SK-N-SH (cell line): Measurements from ENCODE around the gene TERB2. TPM values are rescaled to one million over a fixed set of nuclear protein-coding genes. Genes with fewer than 3 reads are reported as not detected.
"Not testable (repeated sequence)": the region's sequence is repeated elsewhere in the genome, so short reads cannot be mapped to it uniquely, and the experiment has no call there.

Experiments used
- CTCF ChIA-PET: fragments of 300-600, 350-600 bp; formaldehyde crosslinking; extraction: SDS; loops from one replicate; lab custom pipeline; 2021; lab: Yijun Ruan, JAX
- POLR2A ChIA-PET: fragments of 350-600 bp; sonication (Branson Sonifier 250); formaldehyde crosslinking; extraction: SDS; loops from one replicate; lab custom pipeline; 2020; ENCODE audit warnings: antibody characterized with exemption, inconsistent platforms; lab: Yijun Ruan, JAX
- DNase-seq: peaks from one replicate; pipeline ENCODE4 v3.0.0; 2012
- H2AFZ ChIP-seq: fragments of 200-600 bp; sonication (generic); 2 replicates; pipeline ENCODE4 v1.8.1; 2016; ENCODE audit warnings: antibody characterized with exemption, mild to moderate bottlenecking, low read depth
- H3F3A ChIP-seq: fragments of 200-600 bp; sonication (generic); replicated peaks from 2 replicates; pipeline ENCODE3; 2016; ENCODE audit warnings: antibody characterized with exemption, mild to moderate bottlenecking; ENCODE audit not compliant: insufficient read depth
- H3K27ac ChIP-seq, 2 experiments: fragments of 200-500 bp in 1 of 2; fragments of 200-600 bp in 1 of 2; sonication (Bioruptor generic) in 1 of 2; sonication (generic), shearing (Covaris generic) in 1 of 2; 2 replicates each; pipeline versions ENCODE4 v1.5.1 to v1.6.1; 2014 to 2016; ENCODE audit warnings: low read depth in 2 of 2, inconsistent platforms in 1 of 2, low read length in 1 of 2, mild to moderate bottlenecking in 1 of 2, mixed read lengths in 1 of 2
- H3K27me3 ChIP-seq: fragments of 200-600 bp; sonication (generic), shearing (Covaris generic); 2 replicates; pipeline ENCODE4 v1.6.1; 2016; ENCODE audit warnings: mixed run types; ENCODE audit not compliant: insufficient read depth
- H3K36me3 ChIP-seq, 2 experiments: fragments of 200-500 bp in 1 of 2; fragments of 200-600 bp in 1 of 2; sonication (Bioruptor generic) in 1 of 2; sonication (generic) in 1 of 2; replicated peaks in 1 of 2; 2 replicates each; pipeline versions ENCODE3 to v1.5.1; 2014 to 2016; ENCODE audit warnings: low read length in 1 of 2, mild to moderate bottlenecking in 1 of 2; ENCODE audit not compliant: insufficient read depth in 2 of 2, control insufficient read depth in 1 of 2
- H3K4me1 ChIP-seq, 2 experiments: fragments of 200-500 bp in 1 of 2; fragments of 200-600 bp in 1 of 2; sonication (Bioruptor generic) in 1 of 2; sonication (generic), shearing (Covaris generic) in 1 of 2; 2 replicates each; pipeline versions ENCODE4 v1.5.1 to v1.6.1; 2014 to 2016; ENCODE audit warnings: low read depth in 1 of 2, low read length in 1 of 2, mixed run types in 1 of 2; ENCODE audit not compliant: insufficient read depth in 2 of 2, control insufficient read depth in 1 of 2
- H3K4me2 ChIP-seq: fragments of 200-600 bp; sonication (generic), shearing (Covaris generic); 2 replicates; pipeline ENCODE4 v1.6.1; 2017; ENCODE audit warnings: mixed run types
- H3K4me3 ChIP-seq, 2 experiments: fragments of 200-500 bp in 1 of 2; fragments of 200-600 bp in 1 of 2; sonication (Bioruptor generic) in 1 of 2; sonication (generic), shearing (Covaris generic) in 1 of 2; 2 replicates each; pipeline versions ENCODE4 v1.5.1 to v1.8.1; 2014 to 2016; ENCODE audit warnings: low read depth in 2 of 2, inconsistent platforms in 1 of 2, low read length in 1 of 2, mild to moderate bottlenecking in 1 of 2, mixed read lengths in 1 of 2, moderate library complexity in 1 of 2
- H3K79me2 ChIP-seq: fragments of 200-600 bp; sonication (generic); 2 replicates; pipeline ENCODE4 v1.8.1; 2017; ENCODE audit warnings: mild to moderate bottlenecking; ENCODE audit not compliant: insufficient read depth
- H3K9ac ChIP-seq: fragments of 200-600 bp; sonication (generic); 2 replicates; pipeline ENCODE4 v1.6.1; 2017; ENCODE audit warnings: mixed run types
- H3K9me2 ChIP-seq: fragments of 200-600 bp; sonication (generic); 2 replicates; pipeline ENCODE4 v1.6.1; 2017; ENCODE audit warnings: mixed run types
- H3K9me3 ChIP-seq: fragments of 200-600 bp; sonication (generic); 2 replicates; pipeline ENCODE4 v1.6.1; 2017; ENCODE audit warnings: mixed run types, mild to moderate bottlenecking, moderate library complexity
- H4K20me1 ChIP-seq: fragments of 200-600 bp; sonication (generic); 2 replicates; pipeline ENCODE4 v1.6.1; 2017; ENCODE audit warnings: mild to moderate bottlenecking, mixed run types; ENCODE audit not compliant: insufficient read depth
- CTCF ChIP-seq: fragments of 200-600 bp; sonication (generic); IDR thresholded peaks from 2 replicates; pipeline ENCODE4 v1.6.1; 2017; ENCODE audit warnings: antibody characterized with exemption, mild to moderate bottlenecking, moderate library complexity
- ELF1 ChIP-seq: IDR thresholded peaks from 2 replicates; pipeline ENCODE4 v1.4.0; 2012
- EP300 ChIP-seq, 2 experiments: IDR thresholded peaks; 2 replicates each; pipeline versions ENCODE4 v1.4.0 to v1.6.1; 2012; ENCODE audit warnings: borderline replicate concordance in 1 of 2, low read depth in 1 of 2, low read length in 1 of 2
- FOXJ3 ChIP-seq: sonication (generic); formaldehyde crosslinking; IDR thresholded peaks from 2 replicates; pipeline ENCODE4 v1.5.1; 2020; ENCODE audit warnings: mild to moderate bottlenecking, missing genetic modification reagents
- GATA2 ChIP-seq: sonication (generic); formaldehyde crosslinking; IDR thresholded peaks from 2 replicates; pipeline ENCODE4 v1.5.0; 2020; ENCODE audit warnings: mild to moderate bottlenecking, missing genetic modification reagents
- IRF3 ChIP-seq: fragments of 150-350 bp; IDR thresholded peaks from 2 replicates; pipeline ENCODE4 v1.6.1; 2016; ENCODE audit warnings: mild to moderate bottlenecking, low read depth, low read length
- MXI1 ChIP-seq: IDR thresholded peaks from 2 replicates; pipeline ENCODE4 v1.6.1; 2012; ENCODE audit warnings: mild to moderate bottlenecking, low read depth, low read length, improper control_type of control experiment
- NFIC ChIP-seq: IDR thresholded peaks from 2 replicates; pipeline ENCODE4 v1.4.0; 2012; ENCODE audit warnings: borderline replicate concordance
- RCOR1 ChIP-seq: fragments of 150-350 bp; IDR thresholded peaks from 2 replicates; pipeline ENCODE4 v1.6.1; 2017; ENCODE audit warnings: antibody characterized with exemption, low read length
- REST ChIP-seq: IDR thresholded peaks from 2 replicates; pipeline ENCODE4 v1.6.1; 2012; ENCODE audit warnings: mild to moderate bottlenecking, low read depth, low read length, moderate library complexity
- RXRA ChIP-seq: IDR thresholded peaks from 2 replicates; pipeline ENCODE4 v1.4.0; 2012; ENCODE audit warnings: low read depth, mild to moderate bottlenecking, borderline replicate concordance
- TCF12 ChIP-seq: IDR thresholded peaks from 2 replicates; pipeline ENCODE4 v1.4.0; 2012
- TEAD4 ChIP-seq: IDR thresholded peaks from 2 replicates; pipeline ENCODE4 v1.4.0; 2012; ENCODE audit warnings: mild to moderate bottlenecking, borderline replicate concordance; ENCODE audit not compliant: insufficient read depth
- ZBTB33 ChIP-seq: IDR thresholded peaks from 2 replicates; pipeline ENCODE4 v1.4.0; 2012; ENCODE audit warnings: low read depth, borderline replicate concordance
- WGBS: methylation state at CpG from one replicate; pipeline ENCODE4 v1.1.6; 2017; ENCODE audit warnings: low lambda C conversion rate; 5-methylcytosine and 5-hydroxymethylcytosine counted together
- polyA plus RNA-seq, 3 experiments: library from polyadenylated mRNA; depleted of rRNA; stranded (reverse); fragments of >200 nt; gene quantifications; 2 replicates each; pipeline ENCODE4 v1.2.3, GENCODE V29; 2012
- TF ChIP-seq, protein P1 (sequence below): IDR thresholded peaks from 2 replicates; pipeline ENCODE4; 2012
- TF ChIP-seq, protein P2 (sequence below): IDR thresholded peaks from 2 replicates; pipeline ENCODE4 v1.4.0; 2012; ENCODE audit warnings: low read depth, borderline replicate concordance

TERB2 gene
- polyA plus RNA-seq, 1 of the 3 experiments (the other 2 are of a cell fraction): not detected

GRCh38 chr15:44910981-44911625 is 45.4 kb upstream of the TERB2 start:
- H3K4me1 ChIP-seq: peaks cover 0 to 4% of the 10 kb centered on the region in 2 experiments; a peak in 1 of 4 replicates
- TF ChIP-seq, protein P1, sequence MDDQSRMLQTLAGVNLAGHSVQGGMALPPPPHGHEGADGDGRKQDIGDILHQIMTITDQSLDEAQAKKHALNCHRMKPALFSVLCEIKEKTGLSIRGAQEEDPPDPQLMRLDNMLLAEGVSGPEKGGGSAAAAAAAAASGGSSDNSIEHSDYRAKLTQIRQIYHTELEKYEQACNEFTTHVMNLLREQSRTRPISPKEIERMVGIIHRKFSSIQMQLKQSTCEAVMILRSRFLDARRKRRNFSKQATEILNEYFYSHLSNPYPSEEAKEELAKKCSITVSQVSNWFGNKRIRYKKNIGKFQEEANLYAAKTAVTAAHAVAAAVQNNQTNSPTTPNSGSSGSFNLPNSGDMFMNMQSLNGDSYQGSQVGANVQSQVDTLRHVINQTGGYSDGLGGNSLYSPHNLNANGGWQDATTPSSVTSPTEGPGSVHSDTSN: no peak
- TF ChIP-seq CTCF (no peak), TEAD4 (no peak), EP300 (IDR thresholded peaks at IDR 0.05; ENCODE audit: borderline replicate concordance in 1 of 2, low read depth in 1 of 2, low read length in 1 of 2) (no peak), ELF1 (no peak), REST (no peak), NFIC (no peak), RCOR1 (no peak), GATA2 (no peak), MXI1 (no peak), RXRA (no peak), TCF12 (no peak), ZBTB33 (no peak), FOXJ3 (CRISPR knock-in tag) (no peak), IRF3 (no peak)
- TF ChIP-seq, protein P2, sequence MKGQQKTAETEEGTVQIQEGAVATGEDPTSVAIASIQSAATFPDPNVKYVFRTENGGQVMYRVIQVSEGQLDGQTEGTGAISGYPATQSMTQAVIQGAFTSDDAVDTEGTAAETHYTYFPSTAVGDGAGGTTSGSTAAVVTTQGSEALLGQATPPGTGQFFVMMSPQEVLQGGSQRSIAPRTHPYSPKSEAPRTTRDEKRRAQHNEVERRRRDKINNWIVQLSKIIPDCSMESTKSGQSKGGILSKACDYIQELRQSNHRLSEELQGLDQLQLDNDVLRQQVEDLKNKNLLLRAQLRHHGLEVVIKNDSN: no peak
- H3K27me3 ChIP-seq: no peaks in the 10 kb centered on the region; the same call in 1 of the 2 replicates
- H3K9me2 ChIP-seq: no peaks in the 10 kb centered on the region
- H4K20me1 ChIP-seq: no peaks in the 10 kb centered on the region
- POLR2A ChIA-PET: no interaction called here
- no peak overlapping the region for H3K4me3 ChIP-seq
- H3K27ac ChIP-seq: no peak overlapping the region
- H3K36me3 ChIP-seq: no peaks in the 10 kb centered on the region
- DNase-seq: no peak
- H3K9ac ChIP-seq: no peak overlapping the region
- no peak overlapping the region for H2AFZ ChIP-seq
- no peak overlapping the region for H3K4me2 ChIP-seq
- no peaks in the 10 kb centered on the region for H3K9me3 ChIP-seq
- no peaks in the 10 kb centered on the region for H3K79me2 ChIP-seq
- CTCF ChIA-PET: no interaction called here
- no peaks in the 10 kb centered on the region for H3F3A ChIP-seq

GRCh38 chr15:44912186-44912585 is 44.3 kb upstream of the TERB2 start:
- H3K4me2 ChIP-seq, H3K4me1 ChIP-seq, H3K4me3 ChIP-seq, H3K27ac ChIP-seq, H3F3A ChIP-seq, H3K79me2 ChIP-seq, H3K36me3 ChIP-seq, H3K27me3 ChIP-seq, DNase-seq, H2AFZ ChIP-seq, H4K20me1 ChIP-seq, POLR2A ChIA-PET, H3K9me2 ChIP-seq, H3K9ac ChIP-seq, H3K9me3 ChIP-seq: not testable (repeated sequence)
- 20% methylated on average over 1 of the region's 1 CpG for WGBS
- CTCF ChIA-PET: interaction anchor here (1.6 kb wide), 1 partner anchor 59 kb away, joined by 9 read pairs; no protein-coding TSS in a partner anchor
